K562 (cell line): ENCODE results near the gene FBXW8. TPM values are rescaled to one million over a fixed set of nuclear protein-coding genes. Genes with fewer than 3 reads are reported as not detected.

Experiments
- CUX1 ChIP-seq: fragments of 200-800 bp; sonication (Bioruptor generic); IDR thresholded peaks from 2 replicates; pipeline ENCODE4 v1.6.1; 2016; ENCODE audit warnings: missing genetic modification characterization, missing compliant biosample characterization
- ESRRB ChIP-seq: fragments of 250-450 bp; sonication (Bioruptor Pico); IDR thresholded peaks from 2 replicates; pipeline ENCODE4 v1.5.0; 2020; ENCODE audit warnings: mild to moderate bottlenecking, moderate library complexity, borderline replicate concordance
- ILK ChIP-seq: fragments of 450-650 bp; IDR thresholded peaks from 2 replicates; pipeline ENCODE4 v1.6.1; 2016; ENCODE audit warnings: missing genetic modification characterization, low read depth, mild to moderate bottlenecking, missing compliant biosample characterization, moderate library complexity, borderline replicate concordance
- JUNB ChIP-seq: fragments of 450-650 bp; formaldehyde crosslinking; conservative IDR thresholded peaks from 2 replicates; pipeline ENCODE4 v1.4.0; 2020; ENCODE audit warnings: mild to moderate bottlenecking
- MXD1 ChIP-seq: fragments of 250-450 bp; sonication (Bioruptor Pico); IDR thresholded peaks from 2 replicates; pipeline ENCODE4 v1.8.0; 2021; ENCODE audit warnings: borderline replicate concordance, mild to moderate bottlenecking, moderate library complexity; ENCODE audit not compliant: poor library complexity, severe bottlenecking
- NCOA1 ChIP-seq: fragments of 450-650 bp; IDR thresholded peaks from 2 replicates; pipeline ENCODE4 v1.6.1; 2016; ENCODE audit warnings: low read depth
- SMAD3 ChIP-seq: fragments of 450-650 bp; formaldehyde crosslinking; conservative IDR thresholded peaks from 2 replicates; pipeline ENCODE4 v1.4.0; 2020; ENCODE audit warnings: mild to moderate bottlenecking
- YY1 ChIP-seq, 3 experiments: IDR thresholded peaks; 2 replicates each; pipeline ENCODE4 v1.6.1; 2011; ENCODE audit warnings: low read length in 2 of 3, mild to moderate bottlenecking in 2 of 3, moderate library complexity in 2 of 3, borderline replicate concordance in 1 of 3, control low read depth in 1 of 3, low read depth in 1 of 3; ENCODE audit not compliant: insufficient read depth in 3 of 3, insufficient replicate concordance in 2 of 3, control insufficient read depth in 1 of 3, insufficient read length in 1 of 3; ENCODE audit errors: extremely low read depth in 1 of 3
- ZBTB5 ChIP-seq: fragments of 450-650 bp; IDR thresholded peaks from 2 replicates; pipeline ENCODE4 v1.6.1; 2017; ENCODE audit warnings: antibody characterized with exemption
- ZNF740 ChIP-seq, 3 experiments: fragments of 200-800 bp in 1 of 3; sonication (Bioruptor generic) in 1 of 3; sonication (generic) in 1 of 3; formaldehyde crosslinking in 1 of 3; IDR thresholded peaks; 2 replicates each; pipeline versions ENCODE4 v1.6.1 to v1.8.0; 2016 to 2022; ENCODE audit warnings: mild to moderate bottlenecking in 2 of 3, missing compliant biosample characterization in 2 of 3, missing genetic modification characterization in 2 of 3, missing genetic modification reagents in 1 of 3
- polyA plus RNA-seq, 8 experiments: library from polyadenylated mRNA; depleted of rRNA in 4 of 8; stranded (reverse) in 5 of 8; unstranded in 3 of 8; fragments of >200 nt; fragmentation: Nextera tagmentation in 2 of 8; fragmentation: Illumina TruSeq in 1 of 8; extraction: Ambion mirVana in 2 of 8; extraction: Trizol in 1 of 8; gene quantifications; 2 replicates each; pipeline versions ENCODE4 v1.2.1 to v1.2.3, GENCODE V29; 2011 to 2014; ENCODE audit warnings: inconsistent platforms in 1 of 8, missing spikeins in 1 of 8
- total RNA-seq, 7 experiments: library from RNA; depleted of rRNA in 6 of 7; stranded (reverse); fragments of >200 nt in 6 of 7; fragmentation: Illumina TruSeq in 2 of 7; extraction: Trizol in 2 of 7; gene quantifications; 2 replicates each; pipeline versions ENCODE4 v1.2.1 to v1.2.3, GENCODE V29; 2011 to 2021; ENCODE audit warnings: low replicate concordance in 1 of 7

Gene FBXW8
- total and polyA plus RNA-seq, 9 of the 15 experiments (the other 6 are each of a cell fraction or from before 2014, with no cell fraction given) = 0.58 to 8.3 (median 4.4) TPM

- TF ChIP-seq CUX1 (CRISPR knock-in tag) (no peak), YY1 (IDR thresholded peaks at IDR 0.05; ENCODE audit: borderline replicate concordance in 1 of 3, control insufficient read depth in 1 of 3, extremely low read depth in 1 of 3, insufficient read depth in 3 of 3, insufficient read length in 1 of 3, insufficient replicate concordance in 2 of 3, low read depth in 1 of 3, low read length in 2 of 3) (no peak), MXD1 (CRISPR knock-in tag) (no peak), JUNB (CRISPR knock-in tag) (no peak), ILK (tag) (no peak), ZNF740 (CRISPR knock-in tag; IDR thresholded peaks at IDR 0.05) (no peak), ZNF740 (tag; IDR thresholded peaks at IDR 0.05) (no peak), NCOA1 (no peak), ESRRB (CRISPR knock-in tag) (no peak), SMAD3 (CRISPR knock-in tag) (no peak), ZBTB5 (no peak)
These were observed 127.4 kb downstream of the FBXW8 start (continued) for GRCh38 chr12:117038023-117038680.
